Placental epithelial cell (primary cell): Measurements from ENCODE around the gene FGD5. TPM values are rescaled to one million over a fixed set of nuclear protein-coding genes. Genes with fewer than 3 reads are reported as not detected.

Experiments
- total RNA-seq: library from RNA; depleted of rRNA; stranded (reverse); fragments of >200 nt; gene quantifications from 2 replicates; pipeline ENCODE4 v1.2.3, GENCODE V29; 2012

The FGD5 gene
- total RNA-seq, result 0.11 TPM in 1 of 2 replicates, not detected in the other

GRCh38 chr3:14818804-14819500, at the start of gene FGD5:
FGD5 (plus strand) TSS chr3:14818962; CDS start chr3:14819072, 110 bp downstream.

GRCh38 chr3:14947100-14947885, 128.5 kb downstream of the FGD5 start, which contains the start of gene NR2C2:
NR2C2 (plus strand) TSS chr3:14947583; CDS start chr3:15003915, 56,332 bp downstream.

Other genes starting within 250 kb of the FGD5 start
- 11.2 and 17.3 TPM in 2 replicates for gene CCDC174, start 167.2 kb upstream of the FGD5 start, total RNA-seq
- gene C3orf20, start 143.8 kb upstream of the FGD5 start, total RNA-seq, result 0.11 TPM in 1 of 2 replicates, not detected in the other
- gene NR2C2, start 128.6 kb downstream of the FGD5 start, total RNA-seq, result 34.2 and 39.0 TPM in 2 replicates
- 9.4 and 20.7 TPM in 2 replicates for gene MRPS25, start 246.4 kb downstream of the FGD5 start, total RNA-seq